ENCODE results near the gene PHTF2. TPM values are rescaled to one million over a fixed set of nuclear protein-coding genes. Genes with fewer than 3 reads are reported as not detected.

The PHTF2 gene
- total and polyA plus RNA-seq, 12 donors = 12.8 to 29.1 (median 25.1) TPM

DNA sequence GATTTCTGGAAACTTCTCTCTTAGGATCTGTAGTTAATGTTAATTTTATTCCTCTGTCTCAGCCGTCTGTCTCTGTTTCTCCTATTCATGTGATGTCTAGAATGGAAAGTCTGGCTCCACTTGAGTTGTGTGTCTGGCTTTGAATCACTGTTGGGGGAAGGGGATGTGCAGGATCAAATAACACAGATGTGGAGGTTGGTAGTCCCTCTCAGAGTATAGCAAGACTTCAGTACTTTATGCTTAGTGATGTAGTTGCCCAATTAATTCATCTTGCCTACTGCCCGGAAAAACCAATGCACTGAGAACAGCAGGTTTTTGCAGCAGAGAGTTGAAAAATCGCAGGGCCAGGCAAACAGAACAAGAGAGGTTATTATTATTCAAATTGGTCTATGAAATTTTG lies 79.2 kb downstream of the PHTF2 start:
- intact Hi-C loops (cut with DNase I) = no loop called here
- 89% methylated on average over 3 of the region's 3 CpGs for WGBS, 2 donors
- no peaks in the 10 kb centered on the region for H3K9me3 ChIP-seq
- DNase-seq (no peak), ATAC-seq (no peak)
- H3K4me1 ChIP-seq = no peaks in the 10 kb centered on the region
- H3K4me3 ChIP-seq = no peak overlapping the region
- peaks cover 0 to 6% (median 0%) of the 10 kb centered on the region in 9 donors for H3K36me3 ChIP-seq
- no peak overlapping the region for H3K27ac ChIP-seq
- no peak for TF ChIP-seq CTCF (IDR thresholded peaks at IDR 0.05)
- no peaks in the 10 kb centered on the region for H3K27me3 ChIP-seq

- intact Hi-C loops (cut with DNase I) = no loop called here
- no peak for TF ChIP-seq CTCF (IDR thresholded peaks at IDR 0.05)
- WGBS, 2 donors = 95 to 99% methylated on average over 1 of the region's 1 CpG
- H3K9me3 ChIP-seq = no peaks in the 10 kb centered on the region
- H3K4me3 ChIP-seq = no peak overlapping the region
- H3K36me3 ChIP-seq = peaks cover 0 to 6% (median 0%) of the 10 kb centered on the region in 9 donors
- ATAC-seq (no peak), DNase-seq (no peak)
- H3K4me1 ChIP-seq = no peaks in the 10 kb centered on the region
- H3K27me3 ChIP-seq = no peaks in the 10 kb centered on the region
- no peak overlapping the region for H3K27ac ChIP-seq
These were observed 79.9 kb downstream of the PHTF2 start for GRCh38 chr7:77878500-77878899.

GRCh38 chr7:77879272-77879671 lies 80.7 kb downstream of the PHTF2 start:
- 56 to 58% methylated on average over 2 of the region's 2 CpGs for WGBS, 2 donors
- intact Hi-C loops (cut with DNase I) = no loop called here
- H3K36me3 ChIP-seq = peaks cover 0 to 6% (median 0%) of the 10 kb centered on the region in 9 donors

GRCh38 chr7:77881871-77882270 lies 83.3 kb downstream of the PHTF2 start:
- Histone ChIP-seq H3K4me3 (no peak overlapping the region), H3K4me1 (no peaks in the 10 kb centered on the region), H3K27me3 (no peaks in the 10 kb centered on the region), H3K9me3 (no peaks in the 10 kb centered on the region), H3K36me3 (no peaks in the 10 kb centered on the region), H3K27ac (no peak overlapping the region)
- ATAC-seq (no peak), DNase-seq (no peak)
- WGBS, 2 donors = 91 to 99% methylated on average over 2 of the region's 2 CpGs
- intact Hi-C loops (cut with DNase I) = no loop called here
- TF ChIP-seq CTCF (IDR thresholded peaks at IDR 0.05) = no peak

More at GRCh38 chr7:77879272-77879671, 80.7 kb downstream of the PHTF2 start:
- no peak overlapping the region for H3K4me3 ChIP-seq
- no peaks in the 10 kb centered on the region for H3K4me1 ChIP-seq
- no peak for TF ChIP-seq CTCF (IDR thresholded peaks at IDR 0.05)
- H3K27ac ChIP-seq = no peak overlapping the region
- no peaks in the 10 kb centered on the region for H3K27me3 ChIP-seq
- no peak for DNase-seq
- H3K9me3 ChIP-seq = no peaks in the 10 kb centered on the region
- ATAC-seq = no peak
